ENCODE measurements around the gene DOCK2. TPM values are rescaled to one million over a fixed set of nuclear protein-coding genes. Genes with fewer than 3 reads are reported as not detected.

The DOCK2 gene
- total and polyA plus RNA-seq, 2 donors from 2014 or later = 1.0 to 42.0 TPM

- no peaks in the 10 kb centered on the region for H3K36me3 ChIP-seq (ENCODE audit: control insufficient read depth in 2 of 3, insufficient read depth in 3 of 3, low read length in 3 of 3)
- no peak overlapping the region for H3K9ac ChIP-seq (ENCODE audit: low read length in 3 of 3)
- TF ChIP-seq, protein P1, sequence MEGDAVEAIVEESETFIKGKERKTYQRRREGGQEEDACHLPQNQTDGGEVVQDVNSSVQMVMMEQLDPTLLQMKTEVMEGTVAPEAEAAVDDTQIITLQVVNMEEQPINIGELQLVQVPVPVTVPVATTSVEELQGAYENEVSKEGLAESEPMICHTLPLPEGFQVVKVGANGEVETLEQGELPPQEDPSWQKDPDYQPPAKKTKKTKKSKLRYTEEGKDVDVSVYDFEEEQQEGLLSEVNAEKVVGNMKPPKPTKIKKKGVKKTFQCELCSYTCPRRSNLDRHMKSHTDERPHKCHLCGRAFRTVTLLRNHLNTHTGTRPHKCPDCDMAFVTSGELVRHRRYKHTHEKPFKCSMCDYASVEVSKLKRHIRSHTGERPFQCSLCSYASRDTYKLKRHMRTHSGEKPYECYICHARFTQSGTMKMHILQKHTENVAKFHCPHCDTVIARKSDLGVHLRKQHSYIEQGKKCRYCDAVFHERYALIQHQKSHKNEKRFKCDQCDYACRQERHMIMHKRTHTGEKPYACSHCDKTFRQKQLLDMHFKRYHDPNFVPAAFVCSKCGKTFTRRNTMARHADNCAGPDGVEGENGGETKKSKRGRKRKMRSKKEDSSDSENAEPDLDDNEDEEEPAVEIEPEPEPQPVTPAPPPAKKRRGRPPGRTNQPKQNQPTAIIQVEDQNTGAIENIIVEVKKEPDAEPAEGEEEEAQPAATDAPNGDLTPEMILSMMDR (IDR thresholded peaks at IDR 0.05; ENCODE audit: borderline replicate concordance, extremely low read depth, insufficient read depth) = no peak
- no peaks in the 10 kb centered on the region for H3K4me1 ChIP-seq (ENCODE audit: control insufficient read depth in 2 of 3, insufficient read depth in 2 of 3, low read depth in 1 of 3, low read length in 3 of 3)
- intact Hi-C loops (cut with DNase I) = no loop called here
- FAIRE-seq (no peak), DNase-seq (peak in 1 of 5 donors; percentile 31)
- no peak overlapping the region for H3K4me3 ChIP-seq (ENCODE audit: low read length in 3 of 3)
- no peaks in the 10 kb centered on the region for H3K9me3 ChIP-seq (ENCODE audit: control insufficient read depth in 2 of 3, insufficient read depth in 1 of 3, low read length in 3 of 3)
- no peak overlapping the region for H3K27ac ChIP-seq (ENCODE audit: low read depth in 2 of 2, low read length in 2 of 2)
- no peaks in the 10 kb centered on the region for H3K27me3 ChIP-seq (ENCODE audit: control insufficient read depth, insufficient read depth, low read length)
Observed at GRCh38 chr5:169904059-169904458, 267.0 kb downstream of the DOCK2 start.

- Histone ChIP-seq H3K36me3 (ENCODE audit: control insufficient read depth in 2 of 3, insufficient read depth in 3 of 3, low read length in 3 of 3) (no peaks in the 10 kb centered on the region), H3K27me3 (ENCODE audit: control insufficient read depth, insufficient read depth, low read length) (no peaks in the 10 kb centered on the region), H3K9ac (ENCODE audit: low read length in 3 of 3) (no peak overlapping the region), H3K27ac (ENCODE audit: low read depth in 2 of 2, low read length in 2 of 2) (no peak overlapping the region), H3K9me3 (ENCODE audit: control insufficient read depth in 2 of 3, insufficient read depth in 1 of 3, low read length in 3 of 3) (no peaks in the 10 kb centered on the region), H3K4me3 (ENCODE audit: low read length in 3 of 3) (no peak overlapping the region), H3K4me1 (ENCODE audit: control insufficient read depth in 2 of 3, insufficient read depth in 2 of 3, low read depth in 1 of 3, low read length in 3 of 3) (no peaks in the 10 kb centered on the region)
- TF ChIP-seq, protein P1 (IDR thresholded peaks at IDR 0.05; ENCODE audit: borderline replicate concordance, extremely low read depth, insufficient read depth) = no peak
- DNase-seq = no peak
- no peak for FAIRE-seq
- intact Hi-C loops (cut with DNase I) = no loop called here
Observed at GRCh38 chr5:169904508-169904907, 267.4 kb downstream of the DOCK2 start.

DNA sequence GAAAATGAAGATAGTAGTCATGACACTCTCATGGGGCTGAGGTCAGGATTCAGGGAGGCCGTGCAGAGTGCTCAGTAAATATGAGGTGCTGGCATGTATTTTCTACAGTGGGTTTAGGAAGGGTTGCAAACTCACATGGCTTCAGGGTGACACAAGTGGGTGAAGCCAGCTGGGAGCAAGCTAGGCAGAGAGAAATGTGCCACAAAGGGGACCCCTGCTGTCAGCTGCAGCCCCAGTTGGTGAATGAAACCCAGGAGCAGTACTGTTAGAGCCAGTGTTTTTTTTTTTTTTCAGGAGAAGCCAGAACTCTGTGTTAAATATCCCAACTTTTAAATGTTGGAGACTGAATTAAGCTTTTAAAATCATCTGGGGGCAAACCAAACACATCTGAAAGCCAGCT lies 267.9 kb downstream of the DOCK2 start:
- DNase-seq (no peak), FAIRE-seq (no peak)

More for the DNA sequence above, 267.9 kb downstream of the DOCK2 start:
- H3K36me3 ChIP-seq (ENCODE audit: control insufficient read depth in 2 of 3, insufficient read depth in 3 of 3, low read length in 3 of 3) = no peaks in the 10 kb centered on the region
- no peaks in the 10 kb centered on the region for H3K4me1 ChIP-seq (ENCODE audit: control insufficient read depth in 2 of 3, insufficient read depth in 2 of 3, low read depth in 1 of 3, low read length in 3 of 3)
- no peak overlapping the region for H3K9ac ChIP-seq (ENCODE audit: low read length in 3 of 3)
- TF ChIP-seq, protein P1 (IDR thresholded peaks at IDR 0.05; ENCODE audit: borderline replicate concordance, extremely low read depth, insufficient read depth) = no peak
- no peaks in the 10 kb centered on the region for H3K27me3 ChIP-seq (ENCODE audit: control insufficient read depth, insufficient read depth, low read length)
- no peak overlapping the region for H3K4me3 ChIP-seq (ENCODE audit: low read length in 3 of 3)
- no peaks in the 10 kb centered on the region for H3K9me3 ChIP-seq (ENCODE audit: control insufficient read depth in 2 of 3, insufficient read depth in 1 of 3, low read length in 3 of 3)
- H3K27ac ChIP-seq (ENCODE audit: low read depth in 2 of 2, low read length in 2 of 2) = no peak overlapping the region
- intact Hi-C loops (cut with DNase I) = no loop called here

Data from kidney (tissue), 14 donors.